ENCODE results near the gene UTP3. TPM values are rescaled to one million over a fixed set of nuclear protein-coding genes. Genes with fewer than 3 reads are reported as not detected.
"Not testable (repeated sequence)": the region's sequence is repeated elsewhere in the genome, so short reads cannot be mapped to it uniquely, and the experiment has no call there.

Gene UTP3
- total RNA-seq, 2 donors from 2014 or later = 16.8 to 18.1 TPM

GRCh38 chr4:70713453-70714078, 25.2 kb downstream of the UTP3 start:
- H3K4me3 Mint-ChIP-seq = no peak overlapping the region

GRCh38 chr4:70714079-70714887, 26.0 kb downstream of the UTP3 start:
- no peak overlapping the region for H3K4me3 Mint-ChIP-seq
- H3K27ac Mint-ChIP-seq = peak overlapping the region; percentile 11
- no peaks in the 10 kb centered on the region for H3K27me3 Mint-ChIP-seq
- no peaks in the 10 kb centered on the region for H3K9me3 ChIP-seq (ENCODE audit: control insufficient read depth, low read length, poor library complexity, severe bottlenecking)
- ATAC-seq (peak; percentile 14), DNase-seq (no peak)
- peaks cover 19% of the 10 kb centered on the region for H3K4me1 Mint-ChIP-seq
- H3K36me3 Mint-ChIP-seq (ENCODE audit: low read depth) = no peaks in the 10 kb centered on the region

More at GRCh38 chr4:70713453-70714078, 25.2 kb downstream of the UTP3 start:
- Mint-ChIP-seq H3K27ac (no peak overlapping the region), H3K36me3 (ENCODE audit: low read depth) (no peaks in the 10 kb centered on the region), H3K27me3 (no peaks in the 10 kb centered on the region), H3K4me1 (peaks cover 19% of the 10 kb centered on the region)
- no peak for DNase-seq
- H3K9me3 ChIP-seq (ENCODE audit: control insufficient read depth, low read length, poor library complexity, severe bottlenecking) = no peaks in the 10 kb centered on the region
- ATAC-seq = peak; percentile 36

GRCh38 chr4:70715097-70715496, 26.8 kb downstream of the UTP3 start:
- no peaks in the 10 kb centered on the region for H3K9me3 ChIP-seq (ENCODE audit: control insufficient read depth, low read length, poor library complexity, severe bottlenecking)
- DNase-seq (no peak), ATAC-seq (no peak)
- Mint-ChIP-seq H3K4me3 (no peak overlapping the region), H3K27me3 (no peaks in the 10 kb centered on the region), H3K4me1 (peaks cover 19% of the 10 kb centered on the region), H3K27ac (peak overlapping the region; percentile 11), H3K36me3 (ENCODE audit: low read depth) (no peaks in the 10 kb centered on the region)

GRCh38 chr4:70718811-70719604, 30.7 kb downstream of the UTP3 start:
- Mint-ChIP-seq H3K4me3 (no peak overlapping the region), H3K27me3 (no peaks in the 10 kb centered on the region), H3K27ac (peak overlapping the region; percentile 45), H3K36me3 (ENCODE audit: low read depth) (no peaks in the 10 kb centered on the region), H3K4me1 (peaks cover 15% of the 10 kb centered on the region)
- no peaks in the 10 kb centered on the region for H3K9me3 ChIP-seq (ENCODE audit: control insufficient read depth, low read length, poor library complexity, severe bottlenecking)
- ATAC-seq = no peak
- no peak for DNase-seq

- Mint-ChIP-seq H3K27ac (peak within 1 kb of the TSS; percentile 54), H3K36me3 (ENCODE audit: low read depth) (no peaks in the 10 kb centered on the region), H3K27me3 (no peaks in the 10 kb centered on the region), H3K4me3 (peak within 1 kb of the TSS; percentile 41), H3K4me1 (peaks cover 9% of the 10 kb centered on the region)
- no peak for ATAC-seq
- H3K9me3 ChIP-seq (ENCODE audit: control insufficient read depth, low read length, poor library complexity, severe bottlenecking) = no peaks in the 10 kb centered on the region
- no peak for DNase-seq
Measured at GRCh38 chr4:70721747-70722146, 33.4 kb downstream of the UTP3 start, which contains the start of gene RUFY3. Gene RUFY3, plus strand, starts transcription at chr4:70721964. Its CDS starts 610 bp downstream, at chr4:70722574.

GRCh38 chr4:70722199-70722791, 34.0 kb downstream of the UTP3 start:
- H3K27me3 Mint-ChIP-seq = no peaks in the 10 kb centered on the region
- ATAC-seq = peak; percentile 88
- peak overlapping the region; percentile 41 for H3K4me3 Mint-ChIP-seq
- no peak for DNase-seq
- H3K36me3 Mint-ChIP-seq (ENCODE audit: low read depth) = no peaks in the 10 kb centered on the region
- peaks cover 9% of the 10 kb centered on the region for H3K4me1 Mint-ChIP-seq
- H3K27ac Mint-ChIP-seq = peak overlapping the region; percentile 54
- H3K9me3 ChIP-seq (ENCODE audit: control insufficient read depth, low read length, poor library complexity, severe bottlenecking) = no peaks in the 10 kb centered on the region

- ATAC-seq (no peak), DNase-seq (no peak)
- H3K9me3 ChIP-seq (ENCODE audit: control insufficient read depth, low read length, poor library complexity, severe bottlenecking) = no peaks in the 10 kb centered on the region
- no peaks in the 10 kb centered on the region for H3K27me3 Mint-ChIP-seq
- H3K4me3 Mint-ChIP-seq = no peak overlapping the region
- no peaks in the 10 kb centered on the region for H3K36me3 Mint-ChIP-seq (ENCODE audit: low read depth)
- H3K27ac Mint-ChIP-seq = no peak overlapping the region
- peaks cover 9% of the 10 kb centered on the region for H3K4me1 Mint-ChIP-seq
Measured at GRCh38 chr4:70724463-70724862, 36.1 kb downstream of the UTP3 start.

- no peak overlapping the region for H3K27ac Mint-ChIP-seq
- H3K27me3 Mint-ChIP-seq = no peaks in the 10 kb centered on the region
- H3K9me3 ChIP-seq (ENCODE audit: control insufficient read depth, low read length, poor library complexity, severe bottlenecking) = no peaks in the 10 kb centered on the region
- ATAC-seq (no peak), DNase-seq (no peak)
- peaks cover 9% of the 10 kb centered on the region for H3K4me1 Mint-ChIP-seq
- no peak overlapping the region for H3K4me3 Mint-ChIP-seq
- H3K36me3 Mint-ChIP-seq (ENCODE audit: low read depth) = no peaks in the 10 kb centered on the region
Measured at GRCh38 chr4:70725633-70726032, 37.3 kb downstream of the UTP3 start.

GRCh38 chr4:70726515-70726914, 38.2 kb downstream of the UTP3 start:
- ATAC-seq; H3K4me3 Mint-ChIP-seq; H3K36me3 Mint-ChIP-seq (ENCODE audit: low read depth): not testable (repeated sequence)

GRCh38 chr4:70728091-70728490, 39.8 kb downstream of the UTP3 start:
- Mint-ChIP-seq H3K4me3 (peak overlapping the region; percentile 19), H3K27ac (no peak overlapping the region), H3K4me1 (peaks cover 4% of the 10 kb centered on the region), H3K27me3 (no peaks in the 10 kb centered on the region), H3K36me3 (ENCODE audit: low read depth) (no peaks in the 10 kb centered on the region)
- H3K9me3 ChIP-seq (ENCODE audit: control insufficient read depth, low read length, poor library complexity, severe bottlenecking) = no peaks in the 10 kb centered on the region
- DNase-seq = no peak
- no peak for ATAC-seq

More at GRCh38 chr4:70726515-70726914, 38.2 kb downstream of the UTP3 start:
- not testable (repeated sequence) for H3K9me3 ChIP-seq (ENCODE audit: control insufficient read depth, low read length, poor library complexity, severe bottlenecking); H3K27ac Mint-ChIP-seq; H3K4me1 Mint-ChIP-seq; DNase-seq; H3K27me3 Mint-ChIP-seq

- H3K4me3 Mint-ChIP-seq = not testable (repeated sequence)
Measured at GRCh38 chr4:70732878-70733277, 44.5 kb downstream of the UTP3 start.

GRCh38 chr4:70734168-70734954, 46.0 kb downstream of the UTP3 start:
- DNase-seq (no peak), ATAC-seq (peak; percentile 91)
- peak overlapping the region; percentile 92 for H3K27ac Mint-ChIP-seq
- no peaks in the 10 kb centered on the region for H3K36me3 Mint-ChIP-seq (ENCODE audit: low read depth)
- H3K9me3 ChIP-seq (ENCODE audit: control insufficient read depth, low read length, poor library complexity, severe bottlenecking) = no peaks in the 10 kb centered on the region
- H3K27me3 Mint-ChIP-seq = no peaks in the 10 kb centered on the region
- peak overlapping the region; percentile 91 for H3K4me3 Mint-ChIP-seq
- H3K4me1 Mint-ChIP-seq = peaks cover 34% of the 10 kb centered on the region

More at GRCh38 chr4:70732878-70733277, 44.5 kb downstream of the UTP3 start:
- not testable (repeated sequence) for DNase-seq; H3K27me3 Mint-ChIP-seq; H3K9me3 ChIP-seq (ENCODE audit: control insufficient read depth, low read length, poor library complexity, severe bottlenecking); ATAC-seq; H3K36me3 Mint-ChIP-seq (ENCODE audit: low read depth)
- peak overlapping the region; percentile 45 for H3K27ac Mint-ChIP-seq
- peaks cover 34% of the 10 kb centered on the region for H3K4me1 Mint-ChIP-seq
